ENCODE measurements around the gene TGOLN2.
A peak's percentile ranks its signal among the peaks of the same experiment; 100 is the strongest.
"Not testable (repeated sequence)": the region's sequence is repeated elsewhere in the genome, so short reads cannot be mapped to it uniquely, and the experiment has no call there.

Gene TGOLN2

DNA sequence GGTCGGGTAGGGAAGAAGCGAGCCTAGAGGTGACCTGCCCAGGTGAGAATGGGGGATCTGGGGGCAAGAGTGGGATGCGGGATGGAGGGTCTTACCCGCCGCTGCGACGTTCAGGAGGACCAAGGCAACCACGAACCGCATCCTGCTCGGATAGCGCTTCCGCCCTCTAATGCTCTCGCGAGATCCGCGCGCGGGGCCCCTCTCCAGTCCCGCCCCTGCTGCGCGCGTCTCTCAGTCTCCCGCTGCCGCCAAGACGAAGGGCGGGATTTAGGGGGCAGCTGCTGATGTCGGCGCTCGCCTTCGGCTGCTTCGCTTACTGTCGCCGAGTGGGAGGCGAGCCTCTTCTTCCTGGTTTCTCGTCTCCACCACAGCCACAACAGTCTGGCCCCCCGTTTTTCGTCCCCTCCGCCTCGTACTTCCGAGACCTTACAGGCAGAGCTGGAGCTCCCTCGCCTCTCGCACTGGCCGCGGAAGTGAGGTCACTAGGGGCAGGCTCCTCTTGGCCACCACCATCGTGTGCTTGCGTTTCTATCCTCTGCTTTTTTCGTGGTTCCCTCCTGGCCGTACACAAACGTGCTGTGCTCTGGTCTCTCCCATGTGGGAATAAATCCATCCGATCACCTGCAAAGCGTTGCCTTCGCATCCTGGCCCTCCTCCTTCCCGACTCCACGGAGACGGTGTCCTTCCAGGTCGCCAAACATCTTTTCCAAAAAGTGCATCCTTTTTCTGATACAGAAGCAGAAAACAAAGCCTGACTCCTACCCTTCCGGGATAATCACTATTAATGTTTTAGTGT lies at the start of gene TGOLN2:
TGOLN2 (minus strand) TSS at position 168 of the 796 bp plus-strand sequence; CDS start at position 141, 27 bp downstream.
- DNase-seq = peak; percentile 94 to 95

DNA sequence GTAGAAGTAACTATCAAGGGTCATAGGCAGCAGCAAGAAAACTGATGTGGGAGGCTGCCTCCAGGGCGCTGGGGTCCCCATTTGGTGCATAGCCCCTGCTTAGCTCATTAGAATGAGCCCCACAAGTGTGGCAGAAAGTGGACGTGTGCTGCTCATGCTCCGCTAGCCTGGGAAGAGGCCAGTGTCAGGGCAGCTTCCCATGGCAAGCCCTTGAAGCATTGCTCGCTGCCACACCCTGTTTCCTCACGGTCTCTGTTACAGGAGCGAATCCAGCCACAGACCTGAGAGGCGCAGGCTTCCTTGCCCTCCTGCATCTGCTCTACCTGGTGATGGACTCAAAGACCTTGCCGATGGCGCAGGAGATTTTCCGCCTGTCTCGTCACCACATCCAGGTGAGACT lies 49.3 kb upstream of the TGOLN2 start:
- no peak for DNase-seq

DNA sequence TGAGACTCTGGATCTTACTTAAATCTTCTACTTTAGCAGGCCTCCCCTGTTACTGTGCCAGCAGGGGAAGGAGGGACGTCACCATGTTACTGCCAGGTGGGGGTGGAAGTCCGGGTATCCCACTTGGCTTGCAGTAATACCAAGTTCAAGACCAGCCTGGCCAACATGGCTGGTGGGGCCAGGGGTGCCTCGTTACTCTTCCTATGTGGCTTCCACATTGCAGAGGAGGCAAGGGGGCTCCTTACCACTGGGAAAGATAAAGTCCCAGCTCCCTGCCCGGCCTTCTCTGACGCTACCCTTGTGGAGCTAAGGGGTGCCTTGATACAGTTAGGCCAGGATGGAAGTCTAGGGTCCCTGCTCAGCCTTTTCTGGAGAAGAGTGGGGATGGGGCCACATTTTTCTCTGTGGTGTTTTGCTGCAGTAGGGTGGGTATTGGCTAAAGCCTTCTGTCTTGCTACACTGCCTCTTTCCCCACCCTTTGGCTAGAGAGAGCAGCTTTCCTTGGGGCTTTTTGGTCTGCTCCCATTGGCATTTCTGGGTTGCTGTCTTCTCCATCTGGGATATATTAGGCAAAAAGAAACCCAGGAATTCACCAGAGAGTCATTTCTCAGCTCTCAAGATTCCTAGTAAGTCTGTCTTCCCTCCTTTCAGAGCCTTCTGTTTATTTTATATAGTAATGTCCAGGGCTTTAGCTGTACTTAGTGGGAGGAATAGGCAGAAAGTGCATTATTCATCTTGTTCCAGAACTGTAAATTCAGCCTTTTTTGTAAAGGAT lies 48.7 kb upstream of the TGOLN2 start:
- no peak for DNase-seq

DNA sequence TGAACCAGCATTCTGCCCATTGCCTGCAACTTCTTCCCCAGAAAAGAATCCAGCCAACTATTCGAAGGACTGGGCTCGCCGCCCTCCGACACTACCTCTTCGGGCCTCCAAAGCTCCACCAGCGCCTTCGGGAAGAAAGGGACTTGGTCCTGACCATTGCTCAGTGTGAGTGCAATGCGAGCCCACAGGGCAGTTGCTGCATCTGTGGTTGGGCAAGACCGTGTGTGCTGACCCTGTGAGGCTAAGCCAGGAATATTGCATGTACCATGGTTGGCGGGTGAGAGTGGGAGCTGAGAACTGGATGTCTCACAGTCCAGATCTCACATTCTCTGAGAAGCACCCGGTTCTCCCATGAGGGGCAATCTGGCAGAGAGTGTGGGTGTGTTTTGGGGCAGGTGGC lies 43.3 kb upstream of the TGOLN2 start:
- DNase-seq = no peak

GRCh38 chr2:85369500-85369899 lies 41.7 kb upstream of the TGOLN2 start:
- DNase-seq = no peak

- DNase-seq = no peak
Measured at GRCh38 chr2:85368921-85369320, 41.1 kb upstream of the TGOLN2 start.

GRCh38 chr2:85367180-85367579 lies 39.4 kb upstream of the TGOLN2 start:
- no peak for DNase-seq

GRCh38 chr2:85362653-85363387 lies 35.0 kb upstream of the TGOLN2 start:
- not testable (repeated sequence) for DNase-seq

GRCh38 chr2:85357736-85358135 lies 29.9 kb upstream of the TGOLN2 start:
- DNase-seq = no peak

DNA sequence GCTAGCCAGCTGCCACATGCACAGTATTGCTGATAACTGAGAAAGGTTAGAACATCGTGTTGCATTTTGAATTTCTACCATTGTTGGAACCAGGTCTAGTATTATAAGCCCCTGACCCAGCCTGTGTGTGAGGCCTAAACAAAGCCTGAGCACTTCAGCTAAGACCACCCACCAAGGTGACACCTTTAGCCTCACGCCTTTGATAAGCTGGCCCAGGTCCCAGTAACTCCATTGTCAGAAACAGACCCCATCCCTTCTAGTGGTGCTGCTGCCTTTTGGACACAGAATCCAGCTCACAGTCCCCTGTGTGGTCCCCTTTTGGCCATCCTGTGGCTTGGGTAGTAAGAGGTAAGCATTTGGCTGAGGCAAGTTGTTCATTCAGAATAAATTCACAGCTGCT lies 28.4 kb upstream of the TGOLN2 start:
- no peak for DNase-seq

DNA sequence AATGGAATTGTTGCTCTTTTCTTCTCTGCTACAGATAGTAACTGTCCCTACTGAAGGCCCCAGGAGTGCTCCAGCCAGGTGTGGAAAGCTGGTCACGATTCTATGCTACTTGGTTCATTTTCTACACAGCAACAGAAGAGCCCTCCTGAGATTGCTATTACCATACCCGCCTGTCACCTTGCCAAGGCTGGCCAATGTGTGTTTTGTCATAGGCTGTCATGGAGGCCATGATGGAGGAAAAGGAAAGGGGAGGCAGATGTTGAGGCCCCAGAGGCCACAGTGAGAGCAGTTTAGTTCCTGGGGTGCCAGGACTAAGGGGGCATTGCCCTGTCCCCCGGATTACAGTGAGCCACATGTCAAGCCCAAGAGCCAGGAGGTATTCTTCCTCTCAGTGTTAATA lies 27.7 kb upstream of the TGOLN2 start:
- DNase-seq = no peak

DNA sequence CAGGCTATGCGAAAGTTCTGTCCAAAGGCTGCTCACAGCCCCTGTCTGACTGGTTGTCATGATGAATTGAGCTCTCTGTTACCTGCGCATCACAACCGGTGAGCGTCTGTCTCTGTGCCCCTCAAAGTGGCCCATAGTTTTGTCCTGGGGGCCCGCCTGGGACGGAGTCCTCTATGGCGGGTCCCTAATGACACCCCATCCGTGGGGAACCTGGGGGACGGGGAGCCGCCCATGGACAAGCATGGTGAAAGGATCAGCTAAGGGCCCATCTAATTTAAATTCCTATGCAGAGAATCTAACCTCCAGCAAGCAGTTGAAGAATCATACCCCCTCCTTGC lies 27.3 kb upstream of the TGOLN2 start:
- no peak for DNase-seq

DNA sequence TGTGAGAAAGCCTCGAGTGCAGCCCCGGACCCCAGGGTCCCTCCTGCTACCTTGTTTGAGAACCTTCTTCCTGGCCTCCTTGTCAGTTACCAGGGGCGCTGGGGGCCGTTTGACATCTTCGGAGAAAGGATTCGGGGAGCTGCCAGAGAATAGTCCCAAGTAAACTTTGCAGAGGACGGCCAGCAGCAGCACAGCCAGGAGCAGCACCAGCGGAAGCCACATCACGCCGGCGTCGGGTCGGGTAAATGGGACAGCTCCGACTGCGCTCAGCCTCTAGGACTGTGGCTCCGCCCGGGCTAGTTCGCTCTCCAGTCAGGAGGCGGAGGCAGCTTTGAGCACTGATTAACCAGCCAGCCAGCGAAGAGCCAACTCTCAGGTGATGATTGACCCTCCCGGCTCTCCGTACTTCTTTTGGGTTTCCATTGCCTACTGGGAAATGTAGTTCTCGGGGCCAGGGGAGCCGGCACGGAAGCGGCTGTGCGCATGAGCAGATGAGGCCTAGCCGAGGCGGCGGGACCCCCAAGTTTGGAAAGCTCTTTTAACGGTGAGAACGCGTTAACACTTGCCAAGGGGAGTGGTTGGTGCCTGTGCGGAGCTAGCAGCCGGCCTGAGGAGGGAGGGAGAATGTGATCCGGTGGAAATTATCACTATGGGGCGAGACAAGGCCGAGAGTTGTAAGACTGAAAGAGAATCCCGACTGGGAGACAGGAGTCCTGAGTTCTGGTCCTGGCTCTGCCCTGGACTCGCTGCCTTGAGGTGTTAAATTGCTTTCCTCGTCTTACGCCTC lies 26.7 kb upstream of the TGOLN2 start, which contains the start of the genes ELMOD3 and RETSAT:
ELMOD3 (plus strand) TSS at position 484 of the 787 bp plus-strand sequence. CDS start 2,430 bp downstream, outside the sequence.
RETSAT (minus strand) TSS at position 243 of the 787 bp plus-strand sequence; CDS start at position 222, 21 bp downstream.
- DNase-seq = peak; percentile 95 to 97

- DNase-seq = peak; percentile 7 to 15
Measured at GRCh38 chr2:85353876-85354285, 26.1 kb upstream of the TGOLN2 start.

- no peak for DNase-seq
Measured at GRCh38 chr2:85347599-85347998, 19.8 kb upstream of the TGOLN2 start.

DNA sequence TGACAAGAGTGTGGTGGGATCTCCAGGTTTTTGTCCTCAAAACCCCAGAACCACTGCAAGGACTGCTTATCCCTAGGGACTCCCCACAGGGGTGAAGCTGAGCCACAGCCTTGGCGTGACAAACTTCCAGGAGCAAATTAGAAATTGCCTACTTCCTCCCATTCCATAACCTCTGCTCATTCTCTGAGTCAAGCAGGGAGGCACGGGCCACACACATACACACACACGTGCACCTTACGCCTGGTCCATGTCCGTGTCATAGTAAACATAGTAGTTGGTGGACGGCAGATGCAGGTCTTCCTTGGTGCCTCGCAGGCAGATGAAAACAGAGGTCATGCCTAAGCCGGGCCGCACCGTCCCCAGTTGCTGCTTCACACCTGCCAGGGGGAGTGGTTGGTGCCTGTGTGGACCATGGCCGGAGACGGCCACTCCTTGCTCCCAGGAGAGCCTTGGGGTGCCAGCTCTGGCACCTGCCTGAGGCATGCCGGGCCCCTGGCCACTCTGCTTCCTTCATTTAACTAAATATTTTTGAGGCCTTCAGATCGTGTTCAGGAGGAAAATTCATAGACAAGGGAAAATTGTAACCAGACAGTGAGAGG lies 16.7 kb upstream of the TGOLN2 start:
- DNase-seq = no peak

- DNase-seq = not testable (repeated sequence)
Measured at GRCh38 chr2:85343207-85343895, 15.6 kb upstream of the TGOLN2 start.

DNA sequence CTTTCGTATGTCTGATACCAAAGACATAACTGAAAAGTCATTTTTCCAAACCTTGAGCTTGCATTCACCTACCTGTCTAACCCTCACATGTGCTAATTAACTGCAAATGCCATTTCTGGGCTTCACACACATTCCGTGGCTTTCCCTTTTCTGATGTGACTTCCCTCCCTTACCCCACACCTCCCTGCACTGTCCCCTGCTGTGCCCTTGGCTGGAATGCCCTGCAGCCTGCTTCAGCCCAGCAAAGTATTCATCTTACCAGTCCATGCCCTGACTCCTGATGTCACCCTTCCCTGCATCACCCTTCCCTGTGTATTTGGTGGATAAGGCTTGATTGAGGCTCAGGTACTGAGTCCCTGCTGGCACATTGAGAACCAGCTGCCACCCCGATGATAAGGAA lies 14.4 kb upstream of the TGOLN2 start:
- DNase-seq = no peak

DNA sequence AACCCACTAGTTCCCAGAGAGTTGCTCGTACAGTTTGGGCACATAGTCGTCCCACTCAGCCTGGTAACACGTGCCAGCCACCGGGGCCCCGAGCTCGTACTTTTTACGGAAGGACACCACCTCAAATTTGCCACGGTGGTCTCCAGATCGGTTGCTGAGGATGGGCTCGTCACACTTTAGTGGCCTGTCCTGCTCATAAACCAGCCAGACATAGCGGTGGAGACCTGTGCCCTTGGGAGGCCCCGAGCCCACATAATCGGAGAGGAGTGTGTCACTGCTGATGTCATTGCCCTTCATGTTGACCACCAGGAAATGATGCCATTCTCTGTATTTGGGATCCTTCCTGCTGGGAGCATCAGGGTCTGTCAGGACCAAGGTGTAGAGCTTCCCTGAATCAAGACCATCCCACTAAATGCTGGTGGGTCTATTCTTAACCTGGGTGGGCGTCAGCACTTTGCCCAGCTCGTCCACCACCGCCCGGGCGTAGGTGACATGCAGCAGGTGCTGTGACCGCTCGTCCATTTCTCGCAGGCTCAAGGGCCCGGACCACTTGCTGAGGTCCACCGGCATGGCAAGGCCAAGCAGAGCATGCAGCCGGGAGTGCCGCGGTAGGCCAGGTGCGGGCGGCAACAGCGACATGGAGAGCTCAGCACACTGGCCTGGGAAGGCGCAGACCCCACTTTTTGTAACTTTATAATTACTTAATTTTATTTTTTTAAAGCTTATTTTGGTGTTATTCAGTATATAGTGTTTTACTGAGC lies 13.7 kb upstream of the TGOLN2 start:
- DNase-seq = no peak

- no peak for DNase-seq
Measured at GRCh38 chr2:85340034-85340892, 12.5 kb upstream of the TGOLN2 start.

Measured in activated CD4-positive, alpha-beta T cell treated with anti-CD3 and anti-CD28 coated beads for 4 hours (primary cell).